Hindlimb muscle (tissue), 1 donor: Measurements from ENCODE around the gene PPP2CA. TPM values are rescaled to one million over a fixed set of nuclear protein-coding genes. Genes with fewer than 3 reads are reported as not detected.
"Not testable (repeated sequence)": the region's sequence is repeated elsewhere in the genome, so short reads cannot be mapped to it uniquely, and the experiment has no call there.

Experiments used
- DNase-seq: peaks from one replicate; pipeline ENCODE4 v3.0.0-alpha.2; 2013
- polyA plus RNA-seq: library from polyadenylated mRNA; unstranded; fragments of 120-200 nt; gene quantifications from one replicate; pipeline ENCODE4 v1.2.1, GENCODE V29; 2013; ENCODE audit not compliant: insufficient read length

Gene PPP2CA
- polyA plus RNA-seq: 111 TPM

- peak; percentile 99 for DNase-seq
Measured at GRCh38 chr5:134225780-134226440, at the start of gene PPP2CA. PPP2CA (minus strand) TSS chr5:134226073; CDS start chr5:134225861, 212 bp downstream.

- no peak for DNase-seq
Measured at GRCh38 chr5:134273642-134274395, 47.9 kb upstream of the PPP2CA start.

GRCh38 chr5:134271059-134271458, 45.2 kb upstream of the PPP2CA start:
- no peak for DNase-seq

- no peak for DNase-seq
Measured at GRCh38 chr5:134268919-134269318, 43.0 kb upstream of the PPP2CA start.

- no peak for DNase-seq
Measured at GRCh38 chr5:134268019-134268601, 42.2 kb upstream of the PPP2CA start.

GRCh38 chr5:134267366-134268018, 41.6 kb upstream of the PPP2CA start:
- DNase-seq: no peak

GRCh38 chr5:134263801-134264200, 37.9 kb upstream of the PPP2CA start:
- no peak for DNase-seq

- not testable (repeated sequence) for DNase-seq
Measured at GRCh38 chr5:134262629-134263028, 36.8 kb upstream of the PPP2CA start.

GRCh38 chr5:134258896-134259295, 33.0 kb upstream of the PPP2CA start:
- no peak for DNase-seq

GRCh38 chr5:134257176-134257575, 31.3 kb upstream of the PPP2CA start:
- DNase-seq: no peak

GRCh38 chr5:134255418-134256150, 29.7 kb upstream of the PPP2CA start:
- no peak for DNase-seq

GRCh38 chr5:134253368-134254153, 27.7 kb upstream of the PPP2CA start:
- DNase-seq: not testable (repeated sequence)

GRCh38 chr5:134252671-134253070, 26.8 kb upstream of the PPP2CA start:
- no peak for DNase-seq

GRCh38 chr5:134250949-134251348, 25.1 kb upstream of the PPP2CA start:
- no peak for DNase-seq

- DNase-seq: peak; percentile 26
Measured at GRCh38 chr5:134249469-134250379, 23.9 kb upstream of the PPP2CA start.

GRCh38 chr5:134248256-134248655, 22.4 kb upstream of the PPP2CA start:
- DNase-seq: no peak

GRCh38 chr5:134247428-134248224, 21.8 kb upstream of the PPP2CA start:
- DNase-seq: no peak

- no peak for DNase-seq
Measured at GRCh38 chr5:134246771-134247427, 21.0 kb upstream of the PPP2CA start.

GRCh38 chr5:134245692-134246091, 19.8 kb upstream of the PPP2CA start:
- DNase-seq: no peak
